HepG2 (cell line): Measurements from ENCODE around the gene FNDC3B. TPM values are rescaled to one million over a fixed set of nuclear protein-coding genes. Genes with fewer than 3 reads are reported as not detected.

ENCODE experiments used
- MTERF4 ChIP-seq: sonication (generic); formaldehyde crosslinking; IDR thresholded peaks from 2 replicates; pipeline ENCODE4 v1.8.0; 2023; ENCODE audit warnings: mild to moderate bottlenecking, missing genetic modification reagents
- SP5 ChIP-seq: IDR thresholded peaks from 2 replicates; pipeline ENCODE4 v1.6.1; 2016; ENCODE audit warnings: low read depth, borderline replicate concordance
- polyA plus RNA-seq, 8 experiments: library from polyadenylated mRNA; depleted of rRNA in 3 of 8; stranded (reverse) in 7 of 8; unstranded in 1 of 8; fragments of >200 nt; fragmentation: Illumina TruSeq in 4 of 8; extraction: Trizol in 4 of 8; gene quantifications; 2 replicates each; pipeline versions ENCODE4 v1.2.1 to v1.2.3, GENCODE V29; 2011 to 2016; ENCODE audit warnings: low read depth in 4 of 8, missing spikeins in 1 of 8, mixed read lengths in 1 of 8; ENCODE audit not compliant: insufficient read depth in 1 of 8
- total RNA-seq, 5 experiments: library from RNA; depleted of rRNA; stranded (reverse); fragments of >200 nt; fragmentation: Illumina TruSeq; extraction: Trizol; gene quantifications; 2 replicates each; pipeline ENCODE4 v1.2.3, GENCODE V29; 2016; ENCODE audit warnings: low read depth in 1 of 5
- TF ChIP-seq, protein P1 (sequence below): sonication (generic); formaldehyde crosslinking; IDR thresholded peaks from 2 replicates; pipeline ENCODE4 v1.8.1; 2022; ENCODE audit warnings: low read depth, mild to moderate bottlenecking, missing genetic modification reagents
- TF ChIP-seq, protein P2 (sequence below): sonication (generic); formaldehyde crosslinking; IDR thresholded peaks from 2 replicates; pipeline ENCODE4 v1.9.0; 2021; ENCODE audit warnings: mild to moderate bottlenecking, missing genetic modification reagents
- TF ChIP-seq, protein P3 (sequence below): sonication (generic); formaldehyde crosslinking; IDR thresholded peaks from 2 replicates; pipeline ENCODE4 v1.5.0; 2020; ENCODE audit warnings: missing genetic modification reagents
- TF ChIP-seq, protein P4 (sequence below), 2 experiments: fragments of 450-650 bp in 1 of 2; sonication (generic) in 1 of 2; formaldehyde crosslinking in 1 of 2; IDR thresholded peaks; 2 replicates each; pipeline versions ENCODE4 v1.6.1 to v1.8.0; 2016 to 2022; ENCODE audit warnings: antibody characterized with exemption in 1 of 2, mild to moderate bottlenecking in 1 of 2, missing genetic modification reagents in 1 of 2

The FNDC3B gene
- total and polyA plus RNA-seq, 2 of the 13 experiments (the other 11 are each of a cell fraction or from before 2014, with no cell fraction given), result 74.8 to 103 TPM

DNA sequence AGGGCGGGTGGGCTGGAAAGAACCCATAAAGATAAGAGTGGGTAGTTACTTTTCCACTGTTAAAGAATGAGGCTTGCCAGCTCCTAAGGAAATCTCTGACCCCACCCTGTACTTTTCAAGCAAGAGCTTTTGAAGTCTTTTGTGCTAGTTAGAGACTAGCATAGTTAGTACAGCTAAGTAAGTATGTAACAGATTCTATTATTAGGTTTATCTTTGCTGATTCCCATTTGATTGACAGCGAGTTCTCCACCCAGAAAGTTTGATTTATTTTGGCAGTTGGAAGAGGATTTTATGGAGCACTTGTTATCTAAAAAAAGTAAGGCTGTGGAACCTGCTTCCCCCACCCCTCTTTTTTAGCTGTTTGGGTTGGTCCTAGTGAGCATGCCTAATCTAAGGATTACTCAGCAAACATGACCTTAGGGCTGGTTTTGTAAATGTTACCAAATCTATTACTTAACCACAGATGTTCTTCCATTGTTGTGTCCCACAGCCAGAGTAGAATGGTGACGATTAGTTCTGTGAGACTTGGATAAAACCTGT is 57.6 kb downstream of the FNDC3B start (continued):
- TF ChIP-seq, protein P1, sequence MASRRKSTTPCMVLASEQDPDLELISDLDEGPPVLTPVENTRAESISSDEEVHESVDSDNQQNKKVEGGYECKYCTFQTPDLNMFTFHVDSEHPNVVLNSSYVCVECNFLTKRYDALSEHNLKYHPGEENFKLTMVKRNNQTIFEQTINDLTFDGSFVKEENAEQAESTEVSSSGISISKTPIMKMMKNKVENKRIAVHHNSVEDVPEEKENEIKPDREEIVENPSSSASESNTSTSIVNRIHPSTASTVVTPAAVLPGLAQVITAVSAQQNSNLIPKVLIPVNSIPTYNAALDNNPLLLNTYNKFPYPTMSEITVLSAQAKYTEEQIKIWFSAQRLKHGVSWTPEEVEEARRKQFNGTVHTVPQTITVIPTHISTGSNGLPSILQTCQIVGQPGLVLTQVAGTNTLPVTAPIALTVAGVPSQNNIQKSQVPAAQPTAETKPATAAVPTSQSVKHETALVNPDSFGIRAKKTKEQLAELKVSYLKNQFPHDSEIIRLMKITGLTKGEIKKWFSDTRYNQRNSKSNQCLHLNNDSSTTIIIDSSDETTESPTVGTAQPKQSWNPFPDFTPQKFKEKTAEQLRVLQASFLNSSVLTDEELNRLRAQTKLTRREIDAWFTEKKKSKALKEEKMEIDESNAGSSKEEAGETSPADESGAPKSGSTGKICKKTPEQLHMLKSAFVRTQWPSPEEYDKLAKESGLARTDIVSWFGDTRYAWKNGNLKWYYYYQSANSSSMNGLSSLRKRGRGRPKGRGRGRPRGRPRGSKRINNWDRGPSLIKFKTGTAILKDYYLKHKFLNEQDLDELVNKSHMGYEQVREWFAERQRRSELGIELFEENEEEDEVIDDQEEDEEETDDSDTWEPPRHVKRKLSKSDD (CRISPR knock-in tag), result no peak
- TF ChIP-seq, protein P2, sequence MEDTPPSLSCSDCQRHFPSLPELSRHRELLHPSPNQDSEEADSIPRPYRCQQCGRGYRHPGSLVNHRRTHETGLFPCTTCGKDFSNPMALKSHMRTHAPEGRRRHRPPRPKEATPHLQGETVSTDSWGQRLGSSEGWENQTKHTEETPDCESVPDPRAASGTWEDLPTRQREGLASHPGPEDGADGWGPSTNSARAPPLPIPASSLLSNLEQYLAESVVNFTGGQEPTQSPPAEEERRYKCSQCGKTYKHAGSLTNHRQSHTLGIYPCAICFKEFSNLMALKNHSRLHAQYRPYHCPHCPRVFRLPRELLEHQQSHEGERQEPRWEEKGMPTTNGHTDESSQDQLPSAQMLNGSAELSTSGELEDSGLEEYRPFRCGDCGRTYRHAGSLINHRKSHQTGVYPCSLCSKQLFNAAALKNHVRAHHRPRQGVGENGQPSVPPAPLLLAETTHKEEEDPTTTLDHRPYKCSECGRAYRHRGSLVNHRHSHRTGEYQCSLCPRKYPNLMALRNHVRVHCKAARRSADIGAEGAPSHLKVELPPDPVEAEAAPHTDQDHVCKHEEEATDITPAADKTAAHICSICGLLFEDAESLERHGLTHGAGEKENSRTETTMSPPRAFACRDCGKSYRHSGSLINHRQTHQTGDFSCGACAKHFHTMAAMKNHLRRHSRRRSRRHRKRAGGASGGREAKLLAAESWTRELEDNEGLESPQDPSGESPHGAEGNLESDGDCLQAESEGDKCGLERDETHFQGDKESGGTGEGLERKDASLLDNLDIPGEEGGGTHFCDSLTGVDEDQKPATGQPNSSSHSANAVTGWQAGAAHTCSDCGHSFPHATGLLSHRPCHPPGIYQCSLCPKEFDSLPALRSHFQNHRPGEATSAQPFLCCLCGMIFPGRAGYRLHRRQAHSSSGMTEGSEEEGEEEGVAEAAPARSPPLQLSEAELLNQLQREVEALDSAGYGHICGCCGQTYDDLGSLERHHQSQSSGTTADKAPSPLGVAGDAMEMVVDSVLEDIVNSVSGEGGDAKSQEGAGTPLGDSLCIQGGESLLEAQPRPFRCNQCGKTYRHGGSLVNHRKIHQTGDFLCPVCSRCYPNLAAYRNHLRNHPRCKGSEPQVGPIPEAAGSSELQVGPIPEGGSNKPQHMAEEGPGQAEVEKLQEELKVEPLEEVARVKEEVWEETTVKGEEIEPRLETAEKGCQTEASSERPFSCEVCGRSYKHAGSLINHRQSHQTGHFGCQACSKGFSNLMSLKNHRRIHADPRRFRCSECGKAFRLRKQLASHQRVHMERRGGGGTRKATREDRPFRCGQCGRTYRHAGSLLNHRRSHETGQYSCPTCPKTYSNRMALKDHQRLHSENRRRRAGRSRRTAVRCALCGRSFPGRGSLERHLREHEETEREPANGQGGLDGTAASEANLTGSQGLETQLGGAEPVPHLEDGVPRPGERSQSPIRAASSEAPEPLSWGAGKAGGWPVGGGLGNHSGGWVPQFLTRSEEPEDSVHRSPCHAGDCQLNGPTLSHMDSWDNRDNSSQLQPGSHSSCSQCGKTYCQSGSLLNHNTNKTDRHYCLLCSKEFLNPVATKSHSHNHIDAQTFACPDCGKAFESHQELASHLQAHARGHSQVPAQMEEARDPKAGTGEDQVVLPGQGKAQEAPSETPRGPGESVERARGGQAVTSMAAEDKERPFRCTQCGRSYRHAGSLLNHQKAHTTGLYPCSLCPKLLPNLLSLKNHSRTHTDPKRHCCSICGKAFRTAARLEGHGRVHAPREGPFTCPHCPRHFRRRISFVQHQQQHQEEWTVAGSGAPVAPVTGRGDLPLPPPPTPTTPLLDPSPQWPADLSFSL (CRISPR knock-in tag), result no peak
- TF ChIP-seq, protein P3, sequence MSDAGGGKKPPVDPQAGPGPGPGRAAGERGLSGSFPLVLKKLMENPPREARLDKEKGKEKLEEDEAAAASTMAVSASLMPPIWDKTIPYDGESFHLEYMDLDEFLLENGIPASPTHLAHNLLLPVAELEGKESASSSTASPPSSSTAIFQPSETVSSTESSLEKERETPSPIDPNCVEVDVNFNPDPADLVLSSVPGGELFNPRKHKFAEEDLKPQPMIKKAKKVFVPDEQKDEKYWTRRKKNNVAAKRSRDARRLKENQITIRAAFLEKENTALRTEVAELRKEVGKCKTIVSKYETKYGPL, result peak; percentile 50; the same call in 1 of the 2 replicates
- TF ChIP-seq, protein P4, sequence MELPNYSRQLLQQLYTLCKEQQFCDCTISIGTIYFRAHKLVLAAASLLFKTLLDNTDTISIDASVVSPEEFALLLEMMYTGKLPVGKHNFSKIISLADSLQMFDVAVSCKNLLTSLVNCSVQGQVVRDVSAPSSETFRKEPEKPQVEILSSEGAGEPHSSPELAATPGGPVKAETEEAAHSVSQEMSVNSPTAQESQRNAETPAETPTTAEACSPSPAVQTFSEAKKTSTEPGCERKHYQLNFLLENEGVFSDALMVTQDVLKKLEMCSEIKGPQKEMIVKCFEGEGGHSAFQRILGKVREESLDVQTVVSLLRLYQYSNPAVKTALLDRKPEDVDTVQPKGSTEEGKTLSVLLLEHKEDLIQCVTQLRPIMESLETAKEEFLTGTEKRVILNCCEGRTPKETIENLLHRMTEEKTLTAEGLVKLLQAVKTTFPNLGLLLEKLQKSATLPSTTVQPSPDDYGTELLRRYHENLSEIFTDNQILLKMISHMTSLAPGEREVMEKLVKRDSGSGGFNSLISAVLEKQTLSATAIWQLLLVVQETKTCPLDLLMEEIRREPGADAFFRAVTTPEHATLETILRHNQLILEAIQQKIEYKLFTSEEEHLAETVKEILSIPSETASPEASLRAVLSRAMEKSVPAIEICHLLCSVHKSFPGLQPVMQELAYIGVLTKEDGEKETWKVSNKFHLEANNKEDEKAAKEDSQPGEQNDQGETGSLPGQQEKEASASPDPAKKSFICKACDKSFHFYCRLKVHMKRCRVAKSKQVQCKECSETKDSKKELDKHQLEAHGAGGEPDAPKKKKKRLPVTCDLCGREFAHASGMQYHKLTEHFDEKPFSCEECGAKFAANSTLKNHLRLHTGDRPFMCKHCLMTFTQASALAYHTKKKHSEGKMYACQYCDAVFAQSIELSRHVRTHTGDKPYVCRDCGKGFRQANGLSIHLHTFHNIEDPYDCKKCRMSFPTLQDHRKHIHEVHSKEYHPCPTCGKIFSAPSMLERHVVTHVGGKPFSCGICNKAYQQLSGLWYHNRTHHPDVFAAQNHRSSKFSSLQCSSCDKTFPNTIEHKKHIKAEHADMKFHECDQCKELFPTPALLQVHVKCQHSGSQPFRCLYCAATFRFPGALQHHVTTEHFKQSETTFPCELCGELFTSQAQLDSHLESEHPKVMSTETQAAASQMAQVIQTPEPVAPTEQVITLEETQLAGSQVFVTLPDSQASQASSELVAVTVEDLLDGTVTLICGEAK (IDR thresholded peaks at IDR 0.05), result no peak
- TF ChIP-seq, protein P4 (CRISPR knock-in tag; IDR thresholded peaks at IDR 0.05), result no peak
- TF ChIP-seq SP5 (peak; percentile 57; the same call in 1 of the 2 replicates), MTERF4 (CRISPR knock-in tag) (no peak)
